Left ventricle myocardium superior (tissue), 1 donor: ENCODE results near the gene CD52. TPM values are rescaled to one million over a fixed set of nuclear protein-coding genes. Genes with fewer than 3 reads are reported as not detected.
"Not testable (repeated sequence)": the region's sequence is repeated elsewhere in the genome, so short reads cannot be mapped to it uniquely, and the experiment has no call there.

Experiments used
- ATAC-seq: fragments of 200-7000 bp; cut with Tn5 transposase; one replicate; pipeline ENCODE4 v1.9.1; 2020; ENCODE audit warnings: mild to moderate bottlenecking, moderate library complexity
- DNase-seq: peaks from one replicate; pipeline ENCODE4 v3.0.0-alpha.2; 2020
- intact Hi-C: fragments of 100-400 bp; cut with micrococcal nuclease; formaldehyde crosslinking; loops from one replicate; pipeline ENCODE4 v1.11.0; 2022
- total RNA-seq: library from RNA; stranded (reverse); fragmentation: NEBNext Ultra II Directional; extraction: Animal tissue kit (Norgen Biotek cat#: 25700); gene quantifications from one replicate; pipeline ENCODE4 v1.2.1, GENCODE V29; 2021
- donor health status: DM: no; HTN: yes; CAD: no; lungs with severe emphysema.

Gene CD52
- total RNA-seq, 1 donor from 2014 or later = 6.3 TPM

DNA sequence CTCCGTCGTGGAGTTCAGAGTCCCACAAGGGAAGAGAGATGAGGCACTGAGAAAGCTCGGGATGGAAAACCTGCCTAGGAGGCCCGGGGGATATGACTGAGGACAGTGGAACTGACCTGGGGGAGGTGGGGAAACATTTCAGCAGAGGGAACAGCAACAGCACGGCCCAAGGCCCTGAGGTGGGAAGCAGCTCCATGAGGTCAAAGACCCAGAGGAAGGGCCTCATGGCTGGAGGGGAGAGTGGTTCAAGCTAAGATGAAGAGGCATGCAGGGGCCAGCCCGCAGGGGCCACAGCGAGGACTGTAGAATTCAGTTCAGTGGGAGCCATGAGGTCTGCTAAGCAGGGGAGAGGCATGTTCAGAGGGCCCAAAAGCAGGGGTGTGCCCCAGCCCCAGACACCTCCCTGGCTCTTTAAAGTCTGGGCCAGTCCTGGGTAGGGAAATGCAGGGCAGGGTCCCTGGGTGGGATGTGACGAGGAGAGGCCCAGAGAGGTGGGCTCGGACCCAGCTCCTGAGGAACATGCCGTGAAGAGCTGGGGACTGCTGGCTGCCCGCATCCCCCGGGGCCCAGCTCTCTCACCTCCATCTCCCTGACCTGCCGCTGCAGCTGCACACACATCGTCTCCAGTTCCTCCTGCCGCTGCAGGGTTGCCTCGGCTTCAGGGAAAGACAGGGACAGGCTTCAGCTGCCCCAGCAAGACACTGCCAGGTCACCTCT is 21.3 kb upstream of the CD52 start:
- ATAC-seq = no peak
- DNase-seq = no peak
- intact Hi-C loops = no loop called here

DNA sequence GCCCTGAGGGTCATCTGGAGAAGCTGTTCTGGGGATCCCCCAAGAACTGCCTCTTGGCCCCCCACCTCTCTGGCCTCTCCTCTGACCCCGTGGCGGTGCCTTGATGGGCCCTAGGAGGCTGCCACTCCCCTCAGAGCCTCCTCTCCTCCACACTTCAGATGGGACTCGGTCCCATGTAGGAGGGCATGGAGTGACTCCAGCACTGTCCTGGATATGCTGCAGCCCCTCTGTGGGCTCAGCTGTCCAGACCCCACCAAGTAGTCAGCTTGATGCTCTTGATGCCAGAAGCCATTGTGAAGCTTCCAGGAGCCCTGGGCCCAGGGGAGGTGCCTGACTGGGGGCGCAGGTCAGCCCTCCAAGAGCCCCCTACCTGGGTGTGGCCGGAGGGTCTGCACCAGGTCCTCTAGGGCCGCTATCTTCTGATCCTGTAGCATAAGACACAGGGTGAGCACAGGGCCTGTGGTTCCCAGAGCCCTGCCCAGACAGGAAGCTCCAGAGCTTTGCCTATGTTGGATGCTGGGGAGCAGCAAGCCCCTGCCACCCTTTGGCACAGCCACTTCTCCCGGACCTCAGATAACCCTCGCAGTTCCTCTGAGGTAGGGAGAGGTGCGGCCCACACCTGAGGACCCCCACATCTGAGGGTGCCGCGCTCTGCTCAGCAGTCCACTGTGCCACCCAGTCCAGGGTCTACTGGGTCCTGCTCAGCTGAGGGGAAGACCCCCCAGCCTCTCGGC is 20.5 kb upstream of the CD52 start:
- ATAC-seq = no peak
- intact Hi-C loops = no loop called here
- DNase-seq = no peak

DNA sequence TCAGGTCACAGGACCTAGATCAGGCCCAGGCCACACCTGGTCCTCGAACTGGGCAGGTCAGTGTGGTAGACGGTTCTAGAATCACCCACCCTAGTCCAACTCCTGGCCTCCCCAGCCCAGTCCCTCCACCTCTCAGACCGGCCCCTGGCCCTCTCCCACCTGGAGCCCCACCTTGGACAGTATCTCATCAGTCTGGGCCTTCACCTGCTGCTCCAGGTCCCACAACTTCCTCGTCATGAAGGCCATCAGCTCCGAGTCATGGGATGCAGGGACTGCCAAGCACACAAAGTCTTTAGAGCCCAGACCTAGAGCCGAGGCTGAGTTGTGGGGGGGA is 20.0 kb upstream of the CD52 start:
- DNase-seq = no peak
- no peak for ATAC-seq
- intact Hi-C loops = no loop called here

DNA sequence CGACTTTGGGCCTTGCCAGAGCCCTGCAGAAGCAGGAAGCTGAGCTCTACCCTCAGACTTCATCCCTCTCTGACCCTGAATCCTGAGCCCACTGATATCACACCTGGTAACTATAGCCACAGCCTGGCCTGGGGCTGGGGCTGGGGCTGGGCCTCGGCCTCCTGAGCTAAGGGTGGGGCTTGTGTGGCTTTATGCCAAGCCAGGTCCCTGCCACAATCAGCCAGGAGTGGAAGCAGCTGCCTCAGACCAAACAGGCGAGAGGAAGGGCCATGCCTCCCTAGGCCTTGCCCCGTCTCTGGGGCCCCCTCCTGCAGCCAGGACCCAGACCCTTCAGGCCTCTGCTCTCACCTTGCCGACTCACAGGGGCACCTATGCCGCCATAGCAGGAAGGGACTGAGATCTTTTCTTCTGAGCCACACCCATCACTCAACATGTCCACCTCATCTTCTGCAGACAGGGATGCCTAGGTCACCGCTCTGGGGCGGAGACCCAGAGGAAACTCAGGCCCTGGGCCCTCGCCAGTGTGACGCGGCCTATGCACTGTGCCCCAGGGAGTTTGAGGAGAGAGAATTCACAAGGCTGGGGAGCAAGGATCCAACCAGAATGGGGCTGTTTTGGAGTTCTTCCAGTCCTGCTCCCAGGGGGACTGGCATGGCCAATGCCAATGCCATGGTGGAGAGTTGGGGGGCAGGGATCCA is 17.0 kb upstream of the CD52 start:
- DNase-seq (no peak), ATAC-seq (no peak)
- intact Hi-C loops = no loop called here

DNA sequence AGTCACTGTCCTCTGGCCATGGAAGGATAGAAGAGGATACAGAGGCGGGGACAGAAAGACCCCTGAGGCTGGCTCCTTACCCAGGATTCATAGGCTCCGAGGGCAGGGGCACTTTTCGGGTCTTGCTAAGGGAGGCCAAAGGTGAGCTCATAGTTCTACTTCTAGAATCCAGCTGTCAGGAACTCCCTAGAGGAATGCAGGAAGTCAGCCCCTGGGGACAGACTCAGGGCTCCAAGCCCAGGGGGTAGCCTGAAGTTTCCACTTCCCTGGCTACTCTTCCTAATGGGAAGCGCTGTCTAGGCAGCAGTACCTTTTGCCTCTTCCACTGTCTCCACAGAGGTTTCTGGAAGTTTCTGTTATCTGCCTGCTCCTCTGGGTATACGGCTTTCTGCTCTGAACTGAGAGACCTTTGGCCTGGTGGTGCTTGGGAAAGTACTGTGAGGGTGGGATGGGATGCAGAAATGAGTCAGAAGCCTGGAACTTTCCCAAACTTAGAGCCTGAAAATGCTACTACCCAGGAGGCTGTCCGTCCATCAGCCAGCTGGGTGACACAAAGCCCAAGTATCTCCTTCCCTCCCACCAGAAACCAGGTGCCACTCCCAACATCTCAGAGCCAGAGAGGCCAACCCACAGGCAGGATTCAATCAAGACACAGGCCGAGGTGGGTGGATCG is 14.9 kb upstream of the CD52 start:
- intact Hi-C loops = no loop called here
- ATAC-seq (peak; percentile 61), DNase-seq (peak; percentile 53)

DNA sequence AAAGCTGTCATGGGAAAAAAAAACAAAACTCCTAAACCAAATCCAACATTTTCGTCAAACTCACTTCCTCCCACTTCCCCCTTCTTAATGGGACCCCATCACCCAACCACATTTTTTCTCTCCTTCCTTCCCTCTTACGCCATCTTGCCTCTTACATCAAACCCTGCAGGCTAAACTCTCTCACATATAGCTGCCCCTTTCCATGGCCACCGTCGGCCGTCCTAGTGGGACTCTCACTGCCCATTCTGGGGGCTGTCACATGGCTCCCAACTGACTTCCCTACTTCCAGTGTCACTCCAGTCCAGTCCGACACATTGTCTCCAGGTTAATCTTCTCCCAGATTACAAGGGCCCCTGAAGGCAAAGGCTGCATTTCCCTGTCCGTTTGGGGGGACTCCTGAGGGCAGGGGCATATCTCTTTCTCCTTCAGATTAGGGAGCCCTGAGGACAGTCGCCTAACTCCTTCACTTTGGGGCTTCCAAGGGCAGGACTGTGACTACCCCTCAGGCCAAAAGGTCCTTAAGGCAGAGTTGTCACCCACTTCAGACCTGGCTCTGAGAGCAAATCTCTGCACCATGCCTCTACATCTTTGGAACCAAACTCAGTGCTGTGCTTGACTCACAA is 12.0 kb upstream of the CD52 start:
- no peak for ATAC-seq
- DNase-seq = no peak
- intact Hi-C loops = no loop called here

DNA sequence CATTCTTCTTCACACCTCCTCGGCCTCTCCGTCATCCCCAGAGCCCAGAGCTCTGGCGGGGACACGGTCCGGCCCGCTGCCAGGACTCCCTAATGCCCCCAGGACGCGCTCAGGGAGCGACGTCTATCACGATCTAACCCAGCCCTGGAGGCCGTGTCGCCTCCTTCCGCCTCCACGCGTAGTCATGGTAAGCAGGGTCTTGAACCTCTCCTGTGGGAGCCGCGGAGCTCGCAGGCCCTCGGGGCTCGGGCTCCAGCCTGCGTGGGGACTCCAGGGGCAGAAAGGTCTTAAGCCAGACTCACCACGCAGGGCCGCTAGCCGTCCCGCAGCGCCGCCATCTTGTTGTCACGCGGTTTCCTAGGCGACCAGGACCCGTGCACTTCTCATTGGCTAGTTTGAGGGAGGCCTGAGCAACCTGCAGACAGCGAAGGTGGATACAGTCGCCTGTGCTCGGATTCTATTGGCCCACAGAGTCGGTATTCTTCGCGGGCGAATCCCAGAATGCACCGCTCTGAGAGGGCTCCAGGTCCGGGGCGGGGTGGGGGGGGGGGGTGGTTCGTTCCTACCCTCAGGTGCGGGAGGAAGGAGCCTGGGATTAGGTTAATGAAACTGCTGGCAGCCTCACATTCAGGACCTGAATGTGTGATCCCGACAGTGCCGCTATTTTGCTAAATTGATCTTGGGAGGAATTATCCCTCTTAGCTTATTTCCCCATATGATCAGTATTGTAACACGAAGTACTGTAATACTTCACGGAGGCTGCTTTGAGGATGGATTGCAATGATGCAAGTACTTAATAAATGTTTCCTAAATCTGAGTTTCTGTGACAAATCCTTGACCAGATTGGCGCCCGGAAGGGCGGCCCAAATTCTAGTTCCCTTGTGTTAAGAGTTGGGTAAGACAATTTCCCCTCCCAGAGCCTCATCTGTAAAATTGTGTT is 11.2 kb upstream of the CD52 start, which contains the start of gene UBXN11:
Gene UBXN11 (minus strand): TSS at position 347 of the 940 bp plus-strand sequence. CDS start 3,753 bp downstream, outside the sequence.
- DNase-seq (peak; percentile 92), ATAC-seq (peak; percentile 94)
- intact Hi-C loops = no loop called here

DNA sequence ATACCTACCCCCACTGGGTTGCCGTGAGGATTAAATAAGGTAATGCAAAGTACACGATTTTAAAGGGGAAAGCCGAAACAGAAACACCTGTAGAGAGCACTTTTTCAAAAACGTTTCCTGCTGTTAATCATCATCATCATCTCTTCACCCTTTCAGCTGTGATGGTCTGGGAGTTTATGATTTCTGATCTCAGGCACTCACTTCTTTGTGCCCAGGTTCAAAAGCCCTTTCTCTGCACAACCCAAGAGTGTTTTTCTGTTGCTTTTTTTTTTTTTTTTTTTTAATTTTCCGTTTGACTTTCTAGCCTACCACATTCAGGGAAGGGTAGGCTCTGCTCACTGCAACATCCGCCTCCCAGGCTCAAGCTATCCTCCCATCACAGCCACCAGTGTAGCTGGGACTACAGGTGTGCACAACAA is 10.4 kb upstream of the CD52 start:
- no peak for ATAC-seq
- DNase-seq = no peak
- intact Hi-C loops = no loop called here

DNA sequence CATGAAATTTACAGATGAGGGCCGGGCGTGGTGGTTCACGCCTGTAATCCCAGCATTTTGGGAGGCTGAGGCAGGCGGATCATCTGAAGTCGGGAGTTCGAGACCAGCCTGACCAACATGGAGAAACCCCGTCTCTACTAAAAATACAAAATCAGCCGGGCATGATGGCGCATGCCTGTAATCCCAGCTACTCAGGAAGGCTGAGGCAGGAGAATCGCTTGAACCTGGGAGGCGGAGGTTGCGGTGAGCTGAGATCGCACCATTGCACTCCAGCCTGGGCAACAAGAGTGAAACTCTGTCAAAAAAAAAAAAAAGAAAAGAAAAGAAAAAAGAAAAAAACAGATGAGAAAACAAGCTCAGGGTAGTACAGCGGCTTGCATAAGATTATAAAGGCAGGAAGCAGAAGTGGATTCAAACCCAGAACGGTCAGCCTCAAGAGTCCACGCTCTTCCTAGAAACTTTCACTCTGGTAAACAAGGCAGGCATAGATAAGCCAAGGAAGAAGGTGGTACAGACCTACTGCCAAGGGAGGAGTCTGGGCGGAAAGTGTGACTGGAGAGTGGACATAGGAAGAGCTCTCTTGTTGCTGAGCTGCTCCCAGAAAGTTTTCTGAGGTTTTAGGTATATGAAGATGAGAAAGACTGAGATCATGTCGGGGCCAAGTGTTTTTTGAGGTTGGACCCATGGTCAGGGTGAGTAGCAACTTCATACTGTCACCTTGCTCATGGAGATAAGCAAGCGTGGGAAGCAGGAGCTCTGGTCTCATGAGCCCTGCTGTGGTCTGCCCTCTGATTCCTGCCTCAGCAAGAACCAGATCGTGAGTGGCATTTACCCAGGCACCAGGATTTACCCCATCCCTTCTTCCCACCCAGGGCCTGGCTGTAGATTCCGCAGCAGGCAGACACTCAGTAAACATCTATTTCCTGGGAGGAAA is 9.5 kb upstream of the CD52 start:
- intact Hi-C loops, DNase-seq, ATAC-seq: not testable (repeated sequence)

DNA sequence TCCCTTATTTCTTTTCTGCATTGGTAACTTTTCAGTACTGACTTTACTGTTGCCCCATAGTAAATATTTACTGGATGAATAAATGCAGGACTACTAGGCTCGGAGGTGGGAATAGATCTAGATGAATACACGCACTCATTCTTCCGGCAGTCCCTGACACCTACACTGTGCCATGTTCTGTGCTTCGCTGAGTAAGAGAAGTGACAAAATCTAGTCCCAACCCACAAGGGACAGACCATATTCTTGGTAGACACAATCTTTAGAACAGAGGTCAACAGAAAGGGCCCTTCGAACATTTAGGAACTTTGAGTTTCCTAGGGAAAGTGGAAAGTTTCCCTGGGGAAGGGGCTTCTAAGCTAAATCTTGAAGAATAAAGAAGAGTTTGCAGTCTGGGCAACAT is 3.3 kb upstream of the CD52 start:
- DNase-seq (no peak), ATAC-seq (no peak)
- intact Hi-C loops = no loop called here

DNA sequence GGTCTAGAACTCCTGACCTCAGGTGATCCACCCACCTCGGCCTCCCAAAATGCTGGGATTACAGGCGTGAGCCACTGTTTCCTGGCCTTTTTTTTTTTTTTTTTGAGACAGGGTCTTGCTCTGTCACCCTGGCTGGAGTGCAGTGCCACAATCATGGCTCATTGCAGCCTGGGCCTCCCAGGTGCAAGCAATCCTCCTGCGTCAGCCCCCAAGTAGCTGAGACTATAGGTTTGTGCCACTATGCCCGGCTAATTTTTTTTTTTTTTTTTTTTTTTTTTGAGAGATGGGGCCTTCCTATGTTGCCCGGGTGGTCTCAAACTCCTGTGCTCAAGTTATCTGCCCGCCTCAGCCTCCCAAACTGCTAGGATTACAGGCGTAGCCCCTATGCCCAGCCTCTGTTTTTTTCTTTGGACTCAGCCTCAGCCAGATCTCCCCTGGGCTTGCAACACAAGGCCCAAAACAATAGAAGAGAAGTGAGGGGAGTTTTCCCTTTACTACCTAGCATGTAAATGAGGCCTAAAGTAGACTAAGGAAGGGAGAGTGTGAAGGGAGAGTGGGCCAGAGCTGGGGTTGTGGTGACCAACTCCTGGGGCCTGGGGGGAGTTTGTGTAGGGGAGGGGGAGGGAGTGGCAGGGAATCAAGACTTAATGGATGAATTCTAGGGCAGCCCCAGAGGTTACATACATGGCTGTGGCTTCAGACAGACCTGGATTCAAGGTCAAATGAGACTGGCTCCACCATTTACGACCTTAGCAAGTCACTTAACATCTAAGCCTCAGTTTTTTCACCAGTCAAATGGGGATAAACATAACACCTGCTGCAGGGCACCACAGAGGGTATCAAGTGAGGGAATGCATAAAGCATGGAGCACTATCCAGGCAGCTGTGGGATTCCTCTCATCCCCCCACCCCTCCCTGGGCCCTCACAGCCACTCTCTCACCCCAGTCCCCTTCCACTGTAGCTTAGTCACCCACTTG is 1.6 kb upstream of the CD52 start:
- intact Hi-C loops = no loop called here
- no peak for DNase-seq
- ATAC-seq = no peak

DNA sequence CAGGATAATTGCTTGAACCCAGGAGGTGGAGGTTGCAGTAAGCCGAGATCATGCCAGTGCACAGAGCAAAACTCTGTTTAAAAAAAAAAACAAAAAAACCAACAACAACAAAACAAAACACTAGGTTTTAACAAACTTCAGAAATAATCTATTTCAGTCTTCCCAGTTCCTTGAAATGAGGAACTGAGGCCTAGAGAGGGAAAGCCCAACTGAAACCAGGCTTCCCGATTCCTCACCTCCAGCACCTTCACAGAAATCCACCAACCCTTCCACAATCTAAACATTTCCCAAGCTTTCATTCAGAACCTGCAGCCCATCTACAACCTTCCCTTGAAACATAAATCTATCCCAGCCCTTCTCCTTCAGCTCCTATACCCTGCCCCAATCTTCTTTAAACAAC is 612 bp upstream of the CD52 start:
- ATAC-seq = no peak
- no peak for DNase-seq
- intact Hi-C loops = no loop called here

DNA sequence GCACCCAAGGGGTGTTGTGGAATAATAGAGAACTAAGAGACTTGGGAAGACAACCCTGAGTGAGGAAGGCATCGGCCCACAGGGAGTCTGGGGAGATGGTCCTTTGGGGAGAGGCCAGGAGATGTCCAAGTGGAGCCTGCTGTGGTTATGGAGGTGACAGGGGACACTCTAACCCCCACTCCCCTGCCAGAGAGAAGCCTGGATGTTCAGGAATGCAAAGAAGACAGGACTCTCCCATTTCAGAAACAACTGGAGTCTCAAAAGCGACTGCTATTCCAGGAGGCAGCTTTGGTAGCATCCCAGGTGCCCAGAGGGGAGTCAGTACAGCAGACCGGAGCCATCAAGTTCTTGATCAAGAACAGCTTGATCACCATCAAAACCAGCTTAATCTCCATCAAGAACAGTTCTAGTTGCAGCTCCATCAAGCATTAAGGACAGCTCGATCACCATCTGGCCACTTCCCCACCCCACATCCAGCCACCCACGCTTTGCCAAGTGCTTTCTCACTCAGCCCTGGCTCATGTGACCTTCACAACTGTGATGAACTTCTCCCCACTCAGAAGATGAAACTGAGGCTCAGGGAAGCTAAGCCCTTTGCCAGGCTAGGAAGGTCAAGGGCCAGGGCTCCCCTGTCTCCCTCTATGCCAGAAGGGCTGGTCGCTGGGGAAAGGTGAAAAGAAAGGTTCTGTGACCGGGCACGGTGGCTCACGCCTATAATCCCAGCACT is 743 bp downstream of the CD52 start:
- intact Hi-C loops = no loop called here
- DNase-seq (peak; percentile 45), ATAC-seq (peak; percentile 30)

DNA sequence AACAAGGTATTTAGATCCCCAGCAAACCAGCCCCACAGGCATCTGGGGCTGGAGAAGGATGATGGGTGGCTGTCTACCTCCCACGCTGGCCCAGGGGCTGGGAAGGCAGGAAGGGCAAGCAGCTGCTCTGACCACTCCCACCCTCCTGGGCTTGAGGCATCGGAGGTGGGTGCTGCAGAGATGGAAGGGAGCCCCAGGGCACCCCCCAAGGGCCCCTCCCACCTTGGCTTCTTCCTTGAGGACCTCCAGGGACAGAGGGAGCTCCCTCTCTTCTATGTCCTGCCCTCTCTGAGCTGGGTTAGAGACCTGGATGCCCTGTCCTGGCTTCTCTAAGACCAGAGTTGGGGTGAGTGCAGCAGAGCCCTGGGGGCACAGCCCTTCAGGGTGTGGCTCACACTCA is 3.1 kb downstream of the CD52 start:
- intact Hi-C loops = loop anchor here (5.0 kb wide), 1 partner anchor 44 kb away; no protein-coding TSS in a partner anchor
- ATAC-seq (peak; percentile 16), DNase-seq (no peak)

DNA sequence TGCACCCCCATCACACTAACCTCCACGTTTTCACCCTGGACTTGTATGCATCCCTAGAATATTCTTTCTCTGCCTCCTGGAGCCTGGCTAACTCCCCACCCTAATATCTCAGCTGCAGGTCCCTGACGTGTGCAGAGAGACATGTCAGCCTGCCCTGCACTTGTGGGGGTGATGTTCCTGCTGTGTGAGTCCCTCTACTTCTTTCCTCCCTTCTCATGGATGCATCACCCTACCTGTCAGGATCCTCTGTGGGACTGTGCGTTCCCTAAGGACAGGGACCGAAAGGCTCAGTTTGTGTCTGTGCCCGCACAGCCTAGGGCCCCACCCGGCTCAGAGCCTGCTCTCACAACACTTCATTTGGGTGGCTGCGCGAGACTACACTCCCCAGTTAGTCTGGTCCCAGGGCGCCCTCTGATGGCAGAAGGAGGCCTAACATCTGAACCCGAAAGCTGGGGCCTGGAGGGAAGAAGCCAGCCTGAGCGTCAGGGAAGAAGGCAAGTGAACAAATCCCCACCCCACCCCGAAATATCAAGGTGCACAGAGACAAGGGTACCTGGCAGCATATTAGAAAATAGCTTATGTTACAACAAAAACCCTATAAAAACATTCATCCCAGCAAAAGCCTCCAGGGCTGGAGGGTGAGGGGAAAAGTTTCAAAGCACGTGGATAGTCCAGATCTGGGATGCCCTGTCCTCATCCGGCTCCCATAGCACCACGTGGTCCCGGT is 3.7 kb downstream of the CD52 start:
- peak; percentile 94 for DNase-seq
- peak; percentile 93 for ATAC-seq
- intact Hi-C loops = loop anchor here (5.0 kb wide), 1 partner anchor 44 kb away; no protein-coding TSS in a partner anchor
